MCF 10A (cell line): ENCODE measurements around the gene C9orf72. TPM values are rescaled to one million over a fixed set of nuclear protein-coding genes. Genes with fewer than 3 reads are reported as not detected.

Experiments used
- BruUV-seq: library from RNA; stranded (reverse); fragments of 400-500 nt; replicated peaks from 2 replicates; lab custom pipeline; 2021; lab: Mats Ljungman, UMichigan
- CTCF ChIA-PET: fragments of 300-600 bp; sonication (Branson Sonifier 250); formaldehyde crosslinking; extraction: SDS; loops from one replicate; lab custom pipeline; 2021; ENCODE audit warnings: antibody characterized with exemption, inconsistent platforms; lab: Yijun Ruan, JAX
- POLR2A ChIA-PET: fragments of 300-600, 350-650 bp; sonication (Branson Sonifier 250); formaldehyde crosslinking; extraction: SDS; loops from one replicate; lab custom pipeline; 2020; ENCODE audit warnings: antibody characterized with exemption, inconsistent platforms; lab: Yijun Ruan, JAX
- DNase-seq: peaks from one replicate; pipeline ENCODE4 v3.0.0-alpha.2; 2018; ENCODE audit not compliant: unreplicated experiment
- H3K27ac Mint-ChIP-seq: one replicate; pipeline ENCODE4 v1.8.0; 2022; ENCODE audit warnings: mild to moderate bottlenecking, low read depth, mixed read lengths; ENCODE audit not compliant: unreplicated experiment
- H3K27me3 Mint-ChIP-seq: one replicate; pipeline ENCODE4 v1.8.0; 2022; ENCODE audit warnings: mixed read lengths; ENCODE audit not compliant: insufficient read depth, unreplicated experiment
- H3K36me3 Mint-ChIP-seq: one replicate; pipeline ENCODE4 v1.8.0; 2022; ENCODE audit warnings: mild to moderate bottlenecking, moderate library complexity, mixed read lengths; ENCODE audit not compliant: insufficient read depth, unreplicated experiment
- H3K4me1 Mint-ChIP-seq: one replicate; pipeline ENCODE4 v1.8.0; 2022; ENCODE audit warnings: mixed read lengths; ENCODE audit not compliant: insufficient read depth, unreplicated experiment
- H3K4me3 Mint-ChIP-seq: one replicate; pipeline ENCODE4 v1.8.0; 2022; ENCODE audit warnings: mild to moderate bottlenecking, moderate library complexity, mixed read lengths; ENCODE audit not compliant: unreplicated experiment
- H3K9me3 Mint-ChIP-seq: one replicate; pipeline ENCODE4 v1.8.0; 2022; ENCODE audit warnings: mixed read lengths; ENCODE audit not compliant: unreplicated experiment
- CTCF ChIP-seq: fragments of 200-600 bp; IDR thresholded peaks from one replicate; pipeline ENCODE4 v1.8.0; 2022; ENCODE audit warnings: antibody characterized with exemption, mild to moderate bottlenecking; ENCODE audit not compliant: unreplicated experiment
- intact Hi-C: fragments of 100-400 bp; cut with micrococcal nuclease; formaldehyde crosslinking; loops from 2 replicates; pipeline ENCODE4 v1.14.1; 2022
- total RNA-seq: library from RNA; stranded (reverse); gene quantifications from 2 replicates; pipeline ENCODE4 v1.2.3, GENCODE V29; 2022

The C9orf72 gene
- total RNA-seq, 1 experiment from 2014 or later: 10.0 TPM

GRCh38 chr9:27572061-27572460, 1.2 kb downstream of the C9orf72 start:
- Mint-ChIP-seq H3K36me3 (no peaks in the 10 kb centered on the region), H3K4me1 (peaks cover 16% of the 10 kb centered on the region), H3K4me3 (peak overlapping the region; percentile 83), H3K27ac (no peak overlapping the region), H3K9me3 (no peaks in the 10 kb centered on the region), H3K27me3 (no peaks in the 10 kb centered on the region)
- ChIA-PET CTCF (interaction anchor here (0.7 kb wide), 1 partner anchor 320 kb away, joined by 3 read pairs; no protein-coding TSS in a partner anchor), POLR2A (interaction anchor here (0.6 to 2.3 kb wide), 4 partner anchors 8 to 1531 kb away, joined by 3 to 9 read pairs (median 6); no protein-coding TSS in a partner anchor)
- intact Hi-C loops: loop anchor here (10.0 kb wide), 1 partner anchor 503 kb away; no protein-coding TSS in a partner anchor
- no TSS peak for BruUV-seq
- DNase-seq: no peak
- no peak for TF ChIP-seq CTCF

- no peak for TF ChIP-seq CTCF
- Mint-ChIP-seq H3K4me3 (no peak overlapping the region), H3K27ac (no peak overlapping the region), H3K4me1 (peaks cover 16% of the 10 kb centered on the region), H3K36me3 (peaks cover 7% of the 10 kb centered on the region), H3K27me3 (no peaks in the 10 kb centered on the region), H3K9me3 (no peaks in the 10 kb centered on the region)
- ChIA-PET CTCF (interaction anchor here (1.4 to 1.5 kb wide), 2 partner anchors 9 to 23 kb away, joined by 3 to 4 read pairs; no protein-coding TSS in a partner anchor), POLR2A (interaction anchor here (0.7 kb wide), 1 partner anchor 623 kb away, joined by 3 read pairs; no protein-coding TSS in a partner anchor)
- no peak for DNase-seq
- BruUV-seq: no TSS peak
- intact Hi-C loops: loop anchor here (10.0 kb wide), 1 partner anchor 504 kb away; no protein-coding TSS in a partner anchor
Observed at GRCh38 chr9:27571011-27571410, 2.3 kb downstream of the C9orf72 start.

GRCh38 chr9:27569406-27569805, 3.9 kb downstream of the C9orf72 start:
- POLR2A ChIA-PET: no interaction called here
- CTCF ChIA-PET: interaction anchor here (0.7 kb wide), 2 partner anchors 40 to 157 kb away, joined by 3 read pairs; partner anchors contain the start of gene MOB3B
- peak; percentile 11 for DNase-seq
- Mint-ChIP-seq H3K4me3 (no peak overlapping the region), H3K27ac (no peak overlapping the region), H3K36me3 (peaks cover 14% of the 10 kb centered on the region), H3K27me3 (no peaks in the 10 kb centered on the region), H3K9me3 (no peaks in the 10 kb centered on the region), H3K4me1 (peaks cover 5% of the 10 kb centered on the region)
- BruUV-seq: no TSS peak
- intact Hi-C loops: no loop called here
- no peak for TF ChIP-seq CTCF

GRCh38 chr9:27566118-27566517, 7.2 kb downstream of the C9orf72 start:
- no peak overlapping the region for H3K4me3 Mint-ChIP-seq
- POLR2A ChIA-PET: no interaction called here
- intact Hi-C loops: no loop called here
- H3K36me3 Mint-ChIP-seq: peaks cover 29% of the 10 kb centered on the region
- no peak overlapping the region for H3K27ac Mint-ChIP-seq
- H3K4me1 Mint-ChIP-seq: peaks cover 5% of the 10 kb centered on the region
- CTCF ChIA-PET: interaction anchor here (0.5 to 0.6 kb wide), 2 partner anchors 311 to 457 kb away, joined by 3 to 6 read pairs; no protein-coding TSS in a partner anchor
- DNase-seq: no peak
- no peaks in the 10 kb centered on the region for H3K9me3 Mint-ChIP-seq
- H3K27me3 Mint-ChIP-seq: no peaks in the 10 kb centered on the region
- BruUV-seq: no TSS peak
- TF ChIP-seq CTCF: no peak
